Left kidney (tissue), 8 donors: ENCODE results near the gene CDHR3. TPM values are rescaled to one million over a fixed set of nuclear protein-coding genes. Genes with fewer than 3 reads are reported as not detected.
A peak's percentile ranks its signal among the peaks of the same experiment; 100 is the strongest.
"Not testable (repeated sequence)": the region's sequence is repeated elsewhere in the genome, so short reads cannot be mapped to it uniquely, and the experiment has no call there.

Experiments
- DNase-seq: peaks from one replicate; pipeline ENCODE4 v3.0.0-alpha.2; 2013
- long read RNA-seq, 8 donors: transcript quantifications; one replicate each; lab custom pipeline, GENCODE V29; 2026
- polyA plus RNA-seq: library from polyadenylated mRNA; unstranded; fragments of 120-200 nt; gene quantifications from one replicate; pipeline ENCODE4 v1.2.1, GENCODE V29; 2013; ENCODE audit not compliant: insufficient read length

The CDHR3 gene
- polyA plus RNA-seq = 15.8 TPM
- long read RNA-seq, donor 1 = 0 reads
- long read RNA-seq, donor 2 = 0 reads
- long read RNA-seq, donor 3, partial matches to known transcripts = 6 of 69 reads
- long read RNA-seq, donor 3, other reads (novel, unspliced or antisense) = 61 of 69 reads
- long read RNA-seq, donor 4 = 0 reads
- long read RNA-seq, donor 5 = 0 reads
- long read RNA-seq, donor 6 = 0 reads
- long read RNA-seq, donor 7 = 0 reads
- long read RNA-seq, donor 8 = 0 reads

DNA sequence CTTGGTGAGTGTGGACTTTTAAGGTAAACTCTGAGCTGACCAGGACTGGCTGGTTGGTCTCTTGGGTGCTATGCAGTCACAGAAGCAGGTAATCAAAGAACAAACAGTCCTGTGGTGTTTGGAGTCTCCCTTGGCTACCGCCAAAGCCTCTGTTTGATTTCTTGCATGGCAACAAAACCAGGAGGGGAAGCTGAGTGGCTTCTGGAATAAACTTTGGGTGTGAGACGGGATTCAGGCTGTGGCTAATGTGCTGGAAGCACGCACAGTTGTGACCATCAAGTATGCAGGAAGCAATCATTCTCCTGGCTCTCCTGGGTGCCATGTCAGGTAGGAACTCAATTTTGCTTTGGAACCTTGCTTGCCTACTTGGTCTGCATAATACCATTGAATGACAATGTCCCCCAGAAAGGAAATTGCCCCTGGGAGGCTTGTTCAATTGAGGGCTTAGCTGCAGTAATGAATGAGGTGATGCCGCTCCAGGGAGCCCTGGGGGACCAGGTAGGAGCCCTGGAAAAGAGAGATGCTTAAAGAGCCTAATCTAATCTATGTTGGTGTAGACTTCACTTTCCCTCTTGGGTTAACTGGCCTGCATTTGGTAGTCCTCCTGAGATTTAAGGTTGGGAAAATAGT lies at the start of gene CDHR3:
CDHR3 (plus strand) TSS at position 227 of the 630 bp plus-strand sequence; CDS start at position 282, 55 bp downstream.
- no peak for DNase-seq

- DNase-seq = no peak
Observed at GRCh38 chr7:105913947-105914346, 49.1 kb upstream of the CDHR3 start.

DNA sequence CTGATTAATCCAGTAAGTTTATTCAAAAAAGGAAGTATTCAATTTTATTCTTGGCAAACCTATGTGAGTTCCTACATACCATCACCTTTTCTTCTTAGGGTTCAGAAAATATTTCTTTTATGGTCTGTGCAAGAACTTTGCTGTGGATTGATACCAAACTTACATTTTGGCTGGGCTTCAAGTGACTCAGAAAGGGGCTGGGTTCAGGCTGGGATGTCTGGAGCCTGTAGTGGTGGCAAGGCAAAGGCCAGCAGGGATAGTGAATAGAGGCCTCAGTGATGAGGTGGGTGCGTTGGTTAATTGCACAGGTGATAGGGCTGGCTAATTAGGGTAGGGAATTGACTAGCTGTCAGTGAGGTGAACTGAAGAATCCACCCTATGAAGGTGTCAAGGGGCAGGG lies 46.5 kb upstream of the CDHR3 start:
- DNase-seq = no peak

DNA sequence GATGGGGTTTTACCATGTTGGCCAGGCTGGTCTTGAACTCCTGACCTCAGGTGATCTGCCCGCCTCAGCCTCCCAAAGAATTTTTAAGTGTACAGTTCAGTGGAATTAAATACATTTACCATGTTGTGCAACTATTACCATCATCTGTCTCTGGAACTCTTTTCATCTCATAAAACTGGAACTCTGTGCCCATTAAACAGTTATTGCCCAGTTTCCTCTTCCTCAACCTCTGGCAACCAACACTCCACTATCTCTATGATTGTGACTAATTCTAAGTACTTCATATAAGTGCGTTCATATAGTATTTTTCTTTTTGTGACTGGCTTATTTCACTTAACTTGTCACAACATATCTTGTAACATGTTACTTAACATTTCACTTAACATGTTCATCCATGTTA lies 45.4 kb upstream of the CDHR3 start:
- DNase-seq = no peak

GRCh38 chr7:105920766-105921165 lies 42.3 kb upstream of the CDHR3 start:
- DNase-seq = no peak

DNA sequence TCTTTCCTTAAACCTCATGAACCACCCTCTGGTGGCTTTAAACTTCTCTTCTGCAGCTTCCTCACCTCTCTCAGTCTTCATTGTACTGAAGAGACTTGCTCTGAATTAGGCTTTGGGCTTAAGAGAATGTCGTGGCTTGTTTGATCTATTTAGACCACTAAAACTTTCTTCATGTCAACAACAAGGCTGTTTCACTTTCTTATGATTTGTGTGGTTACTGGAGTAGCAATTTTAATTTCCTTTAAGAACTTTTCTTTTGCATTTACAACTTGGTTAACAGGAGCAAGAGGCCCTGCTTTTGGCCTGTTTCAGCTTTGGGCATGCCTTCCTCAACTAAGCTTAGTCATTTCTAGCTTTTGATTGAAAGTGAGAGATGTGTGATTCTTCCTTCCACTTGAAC lies 38.1 kb upstream of the CDHR3 start:
- DNase-seq = no peak

GRCh38 chr7:105926131-105926530 lies 36.9 kb upstream of the CDHR3 start:
- no peak for DNase-seq

- DNase-seq = no peak
Observed at GRCh38 chr7:105931179-105931578, 31.9 kb upstream of the CDHR3 start.

DNA sequence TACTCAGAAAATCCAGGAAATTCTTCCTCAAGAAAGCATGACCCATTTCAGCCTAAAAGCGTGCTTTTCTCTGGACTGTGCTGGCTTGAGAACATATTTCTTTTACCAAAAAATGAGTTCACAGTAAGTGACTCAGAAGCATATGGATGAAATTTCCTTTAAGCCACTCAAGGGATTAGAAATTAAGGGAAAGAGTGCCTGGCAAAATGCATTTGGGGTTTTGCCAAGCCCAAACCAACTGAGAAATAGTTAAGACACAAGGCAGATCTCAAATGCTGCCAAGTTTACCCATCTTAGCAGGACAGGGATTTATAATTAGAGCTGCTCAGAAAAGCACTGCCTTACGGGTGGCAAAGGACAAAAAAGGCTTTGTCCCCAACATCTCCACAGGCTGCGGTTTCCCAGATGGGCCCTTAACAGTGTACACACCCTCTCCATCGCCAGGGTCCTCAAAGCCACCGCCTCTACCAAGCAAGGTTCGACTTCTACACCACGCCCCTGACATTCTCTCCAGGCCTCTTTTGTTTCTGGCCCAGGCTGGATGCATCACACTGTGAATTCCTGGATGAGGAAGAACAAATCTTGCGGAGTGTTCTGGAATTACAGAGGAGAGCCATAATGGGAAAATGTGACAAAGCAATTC lies 30.1 kb upstream of the CDHR3 start:
- no peak for DNase-seq

GRCh38 chr7:105934572-105935185 lies 28.4 kb upstream of the CDHR3 start:
- DNase-seq = peak; percentile 21

DNA sequence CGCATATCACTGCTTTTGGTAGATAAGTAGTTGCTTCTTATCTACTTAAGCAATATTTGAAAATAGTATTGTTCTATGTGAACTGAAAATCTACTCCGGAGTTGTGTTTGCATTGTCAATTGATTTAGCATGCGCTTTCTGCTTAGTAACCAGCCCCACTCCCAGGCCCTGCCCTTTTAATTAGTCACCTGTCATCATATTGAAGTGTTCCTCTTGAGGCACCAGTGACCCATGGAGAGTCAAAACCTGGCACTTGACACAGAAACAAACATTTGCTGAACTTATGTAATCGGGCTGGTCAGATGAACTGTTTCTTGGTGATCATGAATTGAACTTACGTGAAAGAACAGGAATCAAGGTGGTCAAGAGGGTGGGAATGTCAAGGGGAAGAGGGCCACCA lies 27.8 kb upstream of the CDHR3 start:
- no peak for DNase-seq

- DNase-seq = no peak
Observed at GRCh38 chr7:105937411-105937810, 25.7 kb upstream of the CDHR3 start.

- peak; percentile 5 for DNase-seq
Observed at GRCh38 chr7:105940109-105940508, 23.0 kb upstream of the CDHR3 start.

GRCh38 chr7:105941596-105941995 lies 21.5 kb upstream of the CDHR3 start:
- DNase-seq = no peak

GRCh38 chr7:105943486-105943885 lies 19.6 kb upstream of the CDHR3 start:
- no peak for DNase-seq

- DNase-seq = no peak
Observed at GRCh38 chr7:105945848-105946247, 17.2 kb upstream of the CDHR3 start.

DNA sequence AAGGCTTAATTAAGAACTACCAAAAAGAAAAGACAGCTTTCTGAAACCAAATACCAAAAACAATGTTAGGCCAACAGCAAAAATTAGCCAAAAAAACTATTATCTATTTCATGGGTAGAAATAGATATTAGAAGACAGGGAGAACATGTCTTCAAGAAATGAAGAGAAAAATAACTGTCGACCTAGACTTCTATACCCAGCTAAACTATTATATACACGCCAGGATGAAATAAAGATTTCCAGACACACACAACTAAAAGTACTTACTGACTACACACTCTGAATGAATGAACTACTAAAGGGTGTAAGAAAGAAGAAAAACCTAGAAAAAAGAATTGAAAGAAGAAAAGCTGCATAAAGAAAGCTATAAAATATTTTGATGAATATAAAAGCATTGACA lies 11.5 kb upstream of the CDHR3 start:
- no peak for DNase-seq

- DNase-seq = no peak
Observed at GRCh38 chr7:105952917-105953595, 10.0 kb upstream of the CDHR3 start.

DNA sequence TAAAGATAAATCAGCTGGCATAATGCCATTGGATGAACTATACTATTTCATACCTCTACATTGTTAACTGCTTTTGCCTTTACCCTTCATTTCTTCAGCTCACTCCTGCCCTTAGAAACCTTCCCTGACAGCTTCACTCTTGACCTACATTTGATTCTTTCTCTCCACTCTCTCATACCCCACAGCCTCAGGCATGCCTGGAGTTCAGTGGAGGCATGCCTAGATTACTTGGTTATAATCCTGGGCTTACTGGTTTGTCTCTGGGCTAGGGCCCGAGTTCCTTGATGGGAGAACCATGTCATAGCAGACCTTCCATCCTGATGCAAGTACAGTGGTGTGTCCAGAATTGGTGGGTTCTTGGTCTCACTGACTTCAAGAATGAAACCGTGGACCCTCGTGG lies 8.4 kb upstream of the CDHR3 start:
- no peak for DNase-seq

- DNase-seq = not testable (repeated sequence)
Observed at GRCh38 chr7:105955651-105956466, 7.2 kb upstream of the CDHR3 start.

GRCh38 chr7:105958012-105958411 lies 5.1 kb upstream of the CDHR3 start:
- no peak for DNase-seq

DNA sequence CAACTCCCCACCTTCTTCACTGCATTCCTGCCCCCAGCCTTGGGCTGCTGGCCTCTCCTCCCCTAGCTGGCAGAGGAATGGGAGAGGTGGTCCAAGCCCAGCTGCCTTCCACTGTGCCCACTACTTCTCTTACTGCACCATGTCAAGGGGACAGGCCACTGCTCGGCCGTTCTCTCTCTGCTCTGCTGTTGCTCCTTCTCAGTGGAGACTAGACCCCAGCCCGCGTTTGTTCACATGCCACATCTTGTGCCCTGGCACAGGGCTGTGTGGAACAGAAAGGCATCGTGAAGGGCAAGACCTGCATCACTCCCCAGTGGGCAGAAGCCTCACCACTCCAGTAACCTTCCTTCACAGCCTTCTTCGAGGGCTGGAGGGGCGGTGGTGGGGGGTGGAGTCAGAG lies 711 bp upstream of the CDHR3 start:
- no peak for DNase-seq
